Thoracic aorta (tissue), 2 donors: ENCODE data around the gene CPT1A. TPM values are rescaled to one million over a fixed set of nuclear protein-coding genes. Genes with fewer than 3 reads are reported as not detected.
"Not testable (repeated sequence)": the region's sequence is repeated elsewhere in the genome, so short reads cannot be mapped to it uniquely, and the experiment has no call there.

Source experiments
- ATAC-seq: fragments of 150-250 bp; one replicate; pipeline ENCODE4 v1.8.0; 2017; ENCODE audit warnings: low read depth; ENCODE audit not compliant: insufficient number of reproducible peaks, low FRiP score
- DNase-seq: peaks from one replicate; pipeline ENCODE4 v3.0.0-alpha.2; 2020; ENCODE audit warnings: low spot score
- H3K27ac ChIP-seq, 2 donors: fragments of 200-600 bp; sonication (generic); 1 replicate in 1 of 2; 2 replicates in 1 of 2; pipeline ENCODE4 v1.5.1; 2016; ENCODE audit warnings: mild to moderate bottlenecking in 2 of 2, moderate library complexity in 2 of 2
- H3K27me3 ChIP-seq: fragments of 200-600 bp; sonication (generic); replicated peaks from 2 replicates; pipeline ENCODE4 v1.6.0; 2016; ENCODE audit warnings: mild to moderate bottlenecking; ENCODE audit not compliant: insufficient read depth
- H3K36me3 ChIP-seq: fragments of 200-600 bp; sonication (generic); one replicate; pipeline ENCODE4 v1.5.1; 2016
- H3K4me1 ChIP-seq, 2 donors: fragments of 200-600 bp; sonication (generic); 1 replicate in 1 of 2; 2 replicates in 1 of 2; pipeline versions ENCODE4 v1.5.1 to v1.6.0; 2016; ENCODE audit warnings: low read depth in 2 of 2, mild to moderate bottlenecking in 1 of 2; ENCODE audit not compliant: control insufficient read depth in 1 of 2
- H3K4me3 ChIP-seq: fragments of 200-600 bp; sonication (generic); 2 replicates; pipeline ENCODE4 v1.5.1; 2016; ENCODE audit warnings: mild to moderate bottlenecking
- H3K9me3 ChIP-seq: fragments of 200-600 bp; sonication (generic); 2 replicates; pipeline ENCODE4 v1.5.1; 2016
- total RNA-seq, 2 donors: library from RNA; depleted of rRNA; stranded (reverse); fragments of >200 nt; gene quantifications; one replicate each; pipeline versions ENCODE4 v1.1.0 to v1.2.3, GENCODE V29; 2016
- TF ChIP-seq, protein P1 (sequence below): fragments of 200-600 bp; sonication (generic); IDR thresholded peaks from one replicate; pipeline ENCODE4 v1.5.1; 2019; ENCODE audit warnings: antibody characterized with exemption

Gene CPT1A
- total RNA-seq, 2 donors from 2014 or later, result 61.1 to 75.3 TPM

DNA sequence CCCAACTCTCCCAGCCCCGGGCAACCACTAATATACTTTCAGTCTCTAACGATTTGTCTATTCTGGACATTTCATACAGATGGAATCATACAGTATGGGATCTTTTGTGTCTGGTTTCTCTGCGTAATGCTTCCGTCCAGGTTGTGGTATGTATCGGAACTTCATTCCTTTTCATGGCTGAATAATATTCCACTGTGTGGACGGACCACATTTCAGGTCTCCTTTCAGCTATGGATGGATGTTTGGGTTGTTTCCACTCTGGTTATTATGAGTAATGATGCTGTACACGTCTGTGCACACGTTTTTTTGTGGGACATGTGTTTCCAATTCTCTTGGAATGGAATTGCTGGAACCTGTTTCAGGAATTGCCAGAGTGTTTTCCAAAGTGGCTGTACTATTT, 17.4 kb upstream of the CPT1A start:
- Histone ChIP-seq H3K36me3 (no peaks in the 10 kb centered on the region), H3K4me3 (no peak overlapping the region), H3K9me3 (no peaks in the 10 kb centered on the region), H3K27me3 (no peaks in the 10 kb centered on the region), H3K4me1 (peaks cover 0 to 14% of the 10 kb centered on the region in 2 donors), H3K27ac (no peak overlapping the region)
- DNase-seq (no peak), ATAC-seq (no peak)
- TF ChIP-seq, protein P1, sequence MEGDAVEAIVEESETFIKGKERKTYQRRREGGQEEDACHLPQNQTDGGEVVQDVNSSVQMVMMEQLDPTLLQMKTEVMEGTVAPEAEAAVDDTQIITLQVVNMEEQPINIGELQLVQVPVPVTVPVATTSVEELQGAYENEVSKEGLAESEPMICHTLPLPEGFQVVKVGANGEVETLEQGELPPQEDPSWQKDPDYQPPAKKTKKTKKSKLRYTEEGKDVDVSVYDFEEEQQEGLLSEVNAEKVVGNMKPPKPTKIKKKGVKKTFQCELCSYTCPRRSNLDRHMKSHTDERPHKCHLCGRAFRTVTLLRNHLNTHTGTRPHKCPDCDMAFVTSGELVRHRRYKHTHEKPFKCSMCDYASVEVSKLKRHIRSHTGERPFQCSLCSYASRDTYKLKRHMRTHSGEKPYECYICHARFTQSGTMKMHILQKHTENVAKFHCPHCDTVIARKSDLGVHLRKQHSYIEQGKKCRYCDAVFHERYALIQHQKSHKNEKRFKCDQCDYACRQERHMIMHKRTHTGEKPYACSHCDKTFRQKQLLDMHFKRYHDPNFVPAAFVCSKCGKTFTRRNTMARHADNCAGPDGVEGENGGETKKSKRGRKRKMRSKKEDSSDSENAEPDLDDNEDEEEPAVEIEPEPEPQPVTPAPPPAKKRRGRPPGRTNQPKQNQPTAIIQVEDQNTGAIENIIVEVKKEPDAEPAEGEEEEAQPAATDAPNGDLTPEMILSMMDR, result no peak

DNA sequence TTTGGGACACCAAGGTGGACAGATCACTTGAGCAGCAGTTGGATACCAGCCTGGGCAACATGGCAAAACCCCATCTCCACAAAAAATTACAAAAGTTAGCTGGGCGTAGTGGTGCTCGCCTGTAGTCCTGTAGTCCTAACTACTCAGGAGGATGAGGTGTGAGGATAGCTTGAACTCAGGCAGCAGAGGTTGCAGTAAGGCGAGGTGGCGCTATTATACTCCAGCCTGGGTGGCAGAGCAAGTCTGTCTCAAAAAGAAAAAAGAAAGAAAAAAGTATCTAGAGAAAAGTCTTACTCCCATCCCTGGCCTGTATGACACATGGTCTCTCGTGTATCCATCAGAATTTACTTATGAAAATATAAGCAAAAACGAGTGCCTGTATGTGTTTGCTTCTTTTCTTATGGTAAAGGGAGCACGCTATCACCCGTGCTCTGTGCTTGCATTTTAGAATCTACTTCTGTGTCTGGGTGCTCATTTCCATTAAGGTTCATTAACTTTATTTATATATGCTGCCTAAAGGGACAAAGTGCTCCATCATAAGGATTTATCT, 15.4 kb upstream of the CPT1A start:
- ATAC-seq (no peak), DNase-seq (no peak)
- H3K4me3 ChIP-seq, result no peak overlapping the region
- H3K27me3 ChIP-seq, result no peaks in the 10 kb centered on the region
- H3K9me3 ChIP-seq, result no peaks in the 10 kb centered on the region
- no peaks in the 10 kb centered on the region for H3K36me3 ChIP-seq
- TF ChIP-seq, protein P1, result no peak
- H3K27ac ChIP-seq, result no peak overlapping the region
- peaks cover 0 to 14% of the 10 kb centered on the region in 2 donors for H3K4me1 ChIP-seq

DNA sequence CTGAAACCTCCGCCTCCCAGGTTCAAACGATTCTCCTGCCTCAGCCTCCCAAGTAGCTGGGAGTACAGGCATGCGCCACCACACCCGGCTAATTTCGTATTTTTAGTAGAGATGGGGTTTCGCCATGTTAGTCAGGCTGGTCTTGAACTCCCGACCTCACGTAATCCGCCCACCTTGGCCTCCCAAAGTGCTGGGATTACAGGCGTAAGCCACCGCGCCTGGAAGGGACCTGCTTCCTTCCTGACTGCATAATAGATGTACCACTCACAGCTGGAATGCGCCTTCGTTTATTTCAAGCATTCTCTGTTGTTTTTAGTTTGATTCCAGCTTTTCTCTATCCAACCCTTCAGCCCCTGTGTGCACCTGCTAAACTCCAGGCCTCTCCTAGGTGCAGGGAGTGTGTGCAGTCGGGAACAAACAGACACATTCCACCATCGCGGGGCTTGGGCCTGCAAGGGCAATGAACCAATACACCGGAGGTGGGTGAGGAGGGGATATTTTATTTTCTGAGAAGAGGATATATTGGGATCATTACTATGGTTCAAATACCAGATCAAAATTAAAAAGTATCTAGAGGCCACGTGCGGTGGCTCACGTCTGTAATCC, 14.8 kb upstream of the CPT1A start:
- not testable (repeated sequence) for H3K9me3 ChIP-seq, DNase-seq, ATAC-seq, H3K27ac ChIP-seq, H3K36me3 ChIP-seq, H3K27me3 ChIP-seq, H3K4me3 ChIP-seq
- H3K4me1 ChIP-seq, result peaks cover 0 to 14% of the 10 kb centered on the region in 2 donors

DNA sequence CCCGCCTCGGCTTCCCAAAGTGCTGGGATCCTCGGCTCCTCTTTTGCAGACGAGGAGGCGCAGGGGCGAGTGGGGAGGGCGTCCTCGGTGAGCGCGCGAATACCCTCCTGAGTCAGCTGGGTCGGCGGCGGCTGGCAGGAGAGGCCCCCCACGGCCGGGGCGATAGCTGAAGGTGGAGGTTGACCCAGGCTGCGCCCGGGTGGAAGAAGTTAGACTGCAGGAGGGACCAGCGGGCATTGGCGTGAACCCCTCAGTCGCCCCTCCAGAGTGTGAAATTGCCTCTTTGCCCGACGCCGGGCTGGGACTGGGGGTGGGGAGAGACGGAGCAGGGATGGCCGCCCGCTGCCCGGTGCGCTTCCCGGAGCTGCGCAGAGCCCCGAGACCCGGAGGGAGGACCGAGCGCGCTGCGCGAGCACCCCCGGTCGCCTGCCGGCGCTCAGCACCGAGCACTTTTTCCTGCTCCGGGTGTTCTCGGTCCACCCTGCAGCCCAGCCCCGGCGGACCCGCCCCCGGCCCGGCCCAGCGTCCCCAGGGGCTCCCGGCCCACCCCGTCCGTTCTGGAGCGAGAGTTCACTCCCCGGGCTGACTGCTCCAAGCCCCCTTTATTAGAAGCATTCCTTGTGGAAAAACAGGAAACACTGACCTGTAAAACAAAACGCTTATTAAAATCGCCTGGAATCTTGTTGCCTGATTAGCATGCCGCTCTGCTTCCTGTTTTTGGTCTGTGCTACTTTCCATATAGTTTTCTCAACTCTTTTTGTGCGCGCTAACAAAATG, 13.7 kb upstream of the CPT1A start:
- Histone ChIP-seq H3K27ac (peak overlapping the region in 1 of 2 donors; percentile 20), H3K4me3 (peak overlapping the region; percentile 77), H3K9me3 (no peaks in the 10 kb centered on the region), H3K4me1 (peaks cover 0 to 14% of the 10 kb centered on the region in 2 donors), H3K27me3 (no peaks in the 10 kb centered on the region), H3K36me3 (no peaks in the 10 kb centered on the region)
- DNase-seq (no peak), ATAC-seq (no peak)
- TF ChIP-seq, protein P1, result no peak

DNA sequence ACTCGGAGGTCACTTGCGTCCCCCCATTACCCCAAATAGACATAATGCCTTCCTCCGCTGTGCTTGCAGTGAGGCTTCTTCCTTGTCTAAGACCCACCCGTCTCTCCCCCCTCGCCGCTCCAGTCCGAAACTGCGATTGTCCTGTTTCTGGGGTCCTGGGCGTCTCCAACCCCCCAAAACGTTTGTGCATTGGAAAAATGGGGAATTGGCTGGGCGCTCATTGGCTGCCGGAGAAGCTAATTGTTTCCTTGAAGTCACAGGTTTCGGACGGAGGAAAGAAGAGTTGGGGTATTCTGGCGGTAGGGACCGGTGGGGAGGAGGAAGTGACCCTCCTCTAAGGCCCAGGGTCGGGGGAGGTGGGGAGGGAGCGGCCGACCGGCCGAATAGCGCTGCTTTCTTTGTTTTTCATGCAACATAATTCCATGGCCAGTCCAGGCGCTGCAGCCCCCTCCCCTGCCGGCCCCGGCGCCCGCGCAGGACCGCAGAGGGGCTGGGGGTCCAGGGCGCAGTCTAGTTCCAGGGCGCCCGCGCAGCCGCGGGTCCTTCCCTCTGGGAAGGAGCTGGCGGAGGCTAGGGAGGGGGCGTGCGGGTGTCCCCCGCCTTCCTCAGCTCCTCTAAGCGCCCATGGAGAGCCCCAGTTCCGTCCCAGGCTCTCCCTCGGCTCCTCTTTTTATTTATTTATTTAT, 12.7 kb upstream of the CPT1A start:
- TF ChIP-seq, protein P1, result no peak
- H3K36me3 ChIP-seq, result no peaks in the 10 kb centered on the region
- no peaks in the 10 kb centered on the region for H3K27me3 ChIP-seq
- H3K4me1 ChIP-seq, result peaks cover 0 to 14% of the 10 kb centered on the region in 2 donors
- no peaks in the 10 kb centered on the region for H3K9me3 ChIP-seq
- no peak for DNase-seq
- no peak for ATAC-seq
- H3K27ac ChIP-seq, result no peak overlapping the region
- peak overlapping the region; percentile 77 for H3K4me3 ChIP-seq
